HCT116 (cell line): ENCODE results near the gene SMOC1. TPM values are rescaled to one million over a fixed set of nuclear protein-coding genes. Genes with fewer than 3 reads are reported as not detected.

Source experiments
- ATAC-seq: fragments of 200-7000 bp; cut with Tn5 transposase; 2 replicates; pipeline ENCODE4 v1.9.1; 2020; ENCODE audit warnings: mild to moderate bottlenecking, moderate library complexity
- BruUV-seq: library from RNA; stranded (reverse); fragments of 400-500 nt; replicated peaks from 2 replicates; lab custom pipeline; 2021; lab: Mats Ljungman, UMichigan
- CTCF ChIA-PET: fragments of 300-600 bp; sonication (Branson Sonifier 250); formaldehyde crosslinking; loops from one replicate; lab custom pipeline; 2021; ENCODE audit warnings: antibody characterized with exemption; lab: Charles Lee
- POLR2A ChIA-PET: fragments of 300-600, 350-600 bp; sonication (Branson Sonifier 250); formaldehyde crosslinking; loops from one replicate; lab custom pipeline; 2021; ENCODE audit warnings: antibody characterized with exemption; lab: Charles Lee
- RAD21 ChIA-PET, 2 experiments: fragments of 300-600 bp; sonication (Branson Sonifier 250); formaldehyde crosslinking; loops; one replicate each; lab custom pipeline; 2023; ENCODE audit warnings: low total read pairs in 2 of 2; ENCODE audit not compliant: uncharacterized antibody in 2 of 2, unreplicated experiment in 2 of 2, low non-redundant PET in 1 of 2; lab: Charles Lee
- DNase-seq: peaks from one replicate; pipeline ENCODE4 v3.0.0-alpha.2; 2010; ENCODE audit warnings: low read depth, low spot score
- H2AFZ ChIP-seq: fragments of 200-600 bp; shearing (Covaris generic), sonication (generic); 2 replicates; pipeline ENCODE4 v1.6.1; 2017; ENCODE audit warnings: low read depth, mixed run types, mixed read lengths, antibody characterized with exemption, low read length; ENCODE audit not compliant: poor library complexity, severe bottlenecking
- H3K27ac ChIP-seq: 2 replicates; pipeline ENCODE4 v1.5.1; 2012; ENCODE audit warnings: low read depth, low read length
- H3K27me3 ChIP-seq: fragments of 200-600 bp; sonication (generic); 2 replicates; pipeline ENCODE4 v1.6.1; 2016; ENCODE audit warnings: mixed run types, low read length, mixed read lengths; ENCODE audit not compliant: insufficient read depth
- H3K36me3 ChIP-seq, 2 experiments: fragments of 200-500 bp in 1 of 2; fragments of 200-600 bp in 1 of 2; sonication (Bioruptor generic) in 1 of 2; sonication (generic) in 1 of 2; 2 replicates each; pipeline versions ENCODE4 v1.5.1 to v1.6.1; 2014 to 2016; ENCODE audit warnings: low read length in 2 of 2, inconsistent platforms in 1 of 2, mixed read lengths in 1 of 2, mixed run types in 1 of 2; ENCODE audit not compliant: insufficient read depth in 2 of 2, control insufficient read depth in 1 of 2
- H3K4me1 ChIP-seq, 2 experiments: fragments of 200-600 bp in 1 of 2; sonication (generic) in 1 of 2; 2 replicates each; pipeline versions ENCODE4 v1.5.1 to v1.6.1; 2012 to 2017; ENCODE audit warnings: low read length in 2 of 2, inconsistent platforms in 1 of 2, mild to moderate bottlenecking in 1 of 2, mixed read lengths in 1 of 2, mixed run types in 1 of 2, moderate library complexity in 1 of 2; ENCODE audit not compliant: insufficient read depth in 2 of 2, control insufficient read depth in 1 of 2
- H3K4me2 ChIP-seq: fragments of 200-600 bp; sonication (generic); 2 replicates; pipeline ENCODE4 v1.6.1; 2017; ENCODE audit warnings: mixed run types, low read length, mixed read lengths
- H3K4me3 ChIP-seq, 2 experiments: fragments of 200-600 bp in 1 of 2; sonication (generic) in 1 of 2; replicated peaks in 1 of 2; 2 replicates each; pipeline ENCODE4 v1.5.1; 2011 to 2016; ENCODE audit warnings: low read length in 2 of 2, control low read depth in 1 of 2, low read depth in 1 of 2, mild to moderate bottlenecking in 1 of 2, mixed read lengths in 1 of 2, mixed run types in 1 of 2
- H3K79me2 ChIP-seq: fragments of 200-600 bp; sonication (generic); 2 replicates; pipeline ENCODE4 v1.6.1; 2017; ENCODE audit warnings: mild to moderate bottlenecking, mixed run types, low read length, moderate library complexity, mixed read lengths; ENCODE audit not compliant: insufficient read depth
- H3K9ac ChIP-seq: fragments of 200-600 bp; sonication (generic); 2 replicates; pipeline ENCODE4 v1.6.1; 2016; ENCODE audit warnings: low read length, mixed read lengths
- H3K9me2 ChIP-seq: fragments of 200-600 bp; sonication (generic), shearing (Covaris generic); 2 replicates; pipeline ENCODE4 v1.6.1; 2017; ENCODE audit warnings: mixed run types, mild to moderate bottlenecking, moderate library complexity; ENCODE audit not compliant: insufficient read depth
- H3K9me3 ChIP-seq, 2 experiments: fragments of 200-500 bp in 1 of 2; fragments of 200-600 bp in 1 of 2; sonication (Bioruptor generic) in 1 of 2; sonication (generic) in 1 of 2; 2 replicates each; pipeline ENCODE4 v1.6.1; 2014 to 2017; ENCODE audit warnings: low read length in 2 of 2, mixed read lengths in 2 of 2, inconsistent platforms in 1 of 2, low read depth in 1 of 2, mild to moderate bottlenecking in 1 of 2, mixed run types in 1 of 2, moderate library complexity in 1 of 2; ENCODE audit not compliant: control insufficient read depth in 1 of 2, insufficient read depth in 1 of 2
- H4K20me1 ChIP-seq: fragments of 200-600 bp; sonication (generic), shearing (Covaris generic); 2 replicates; pipeline ENCODE4 v1.6.1; 2017; ENCODE audit warnings: mixed run types, mild to moderate bottlenecking, moderate library complexity; ENCODE audit not compliant: insufficient read depth
- CBX3 ChIP-seq: IDR thresholded peaks from 2 replicates; pipeline ENCODE4 v1.6.1; 2012; ENCODE audit warnings: low read depth
- EZH2phosphoT487 ChIP-seq: fragments of 200-600 bp; IDR thresholded peaks from 2 replicates; pipeline ENCODE4 v1.6.1; 2018; ENCODE audit warnings: antibody characterized with exemption, borderline replicate concordance
- FOSL1 ChIP-seq: IDR thresholded peaks from 2 replicates; pipeline ENCODE4 v1.6.1; 2012; ENCODE audit warnings: low read depth
- POLR2A ChIP-seq: IDR thresholded peaks from 2 replicates; pipeline ENCODE4 v1.7.0; 2011; ENCODE audit warnings: borderline replicate concordance; ENCODE audit not compliant: insufficient read depth, insufficient read length; ENCODE audit errors: extremely low read depth
- REST ChIP-seq: IDR thresholded peaks from 2 replicates; pipeline ENCODE4 v1.6.1; 2012; ENCODE audit warnings: low read depth
- ZFX ChIP-seq: fragments of 450-650 bp; IDR thresholded peaks from 2 replicates; pipeline ENCODE4 v1.6.1; 2017
- intact Hi-C: fragments of 100-400 bp; cut with micrococcal nuclease; formaldehyde crosslinking; loops from 2 replicates; pipeline ENCODE4 v1.10.0; 2022
- total RNA-seq: library from RNA; stranded (reverse); gene quantifications from one replicate; pipeline ENCODE4 v1.2.1, GENCODE V29; 2021; ENCODE audit not compliant: unreplicated experiment
- TF ChIP-seq, protein P1 (sequence below), 3 experiments: fragments of 200-600 bp in 1 of 3; sonication (generic) in 1 of 3; IDR thresholded peaks in 2 of 3; conservative IDR thresholded peaks in 1 of 3; 2 replicates each; pipeline ENCODE4 v1.5.1; 2012 to 2017; ENCODE audit warnings: low read depth in 2 of 3, low read length in 2 of 3, antibody characterized with exemption in 1 of 3, borderline replicate concordance in 1 of 3, control low read depth in 1 of 3, mild to moderate bottlenecking in 1 of 3, mixed read lengths in 1 of 3, mixed run types in 1 of 3, moderate library complexity in 1 of 3; ENCODE audit not compliant: insufficient read depth in 1 of 3

SMOC1 gene
- total RNA-seq, 1 experiment from 2014 or later, result not detected

GRCh38 chr14:70048313-70048654 is 169.1 kb downstream of the SMOC1 start:
- BruUV-seq, result no TSS peak
- no peak for TF ChIP-seq POLR2A
- TF ChIP-seq, protein P1, sequence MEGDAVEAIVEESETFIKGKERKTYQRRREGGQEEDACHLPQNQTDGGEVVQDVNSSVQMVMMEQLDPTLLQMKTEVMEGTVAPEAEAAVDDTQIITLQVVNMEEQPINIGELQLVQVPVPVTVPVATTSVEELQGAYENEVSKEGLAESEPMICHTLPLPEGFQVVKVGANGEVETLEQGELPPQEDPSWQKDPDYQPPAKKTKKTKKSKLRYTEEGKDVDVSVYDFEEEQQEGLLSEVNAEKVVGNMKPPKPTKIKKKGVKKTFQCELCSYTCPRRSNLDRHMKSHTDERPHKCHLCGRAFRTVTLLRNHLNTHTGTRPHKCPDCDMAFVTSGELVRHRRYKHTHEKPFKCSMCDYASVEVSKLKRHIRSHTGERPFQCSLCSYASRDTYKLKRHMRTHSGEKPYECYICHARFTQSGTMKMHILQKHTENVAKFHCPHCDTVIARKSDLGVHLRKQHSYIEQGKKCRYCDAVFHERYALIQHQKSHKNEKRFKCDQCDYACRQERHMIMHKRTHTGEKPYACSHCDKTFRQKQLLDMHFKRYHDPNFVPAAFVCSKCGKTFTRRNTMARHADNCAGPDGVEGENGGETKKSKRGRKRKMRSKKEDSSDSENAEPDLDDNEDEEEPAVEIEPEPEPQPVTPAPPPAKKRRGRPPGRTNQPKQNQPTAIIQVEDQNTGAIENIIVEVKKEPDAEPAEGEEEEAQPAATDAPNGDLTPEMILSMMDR (IDR thresholded peaks at IDR 0.05 in 2 of 3, conservative IDR thresholded peaks at IDR 0.05 in 1 of 3; ENCODE audit: borderline replicate concordance in 1 of 3, insufficient read depth in 1 of 3, low read depth in 2 of 3, low read length in 2 of 3), result no peak
- TF ChIP-seq FOSL1, result no peak
- no peak for TF ChIP-seq CBX3
- TF ChIP-seq ZFX, result no peak
- no peak for TF ChIP-seq EZH2phosphoT487
- no peak for TF ChIP-seq REST
- Histone ChIP-seq H3K27ac (no peak overlapping the region), H3K36me3 (no peaks in the 10 kb centered on the region), H3K79me2 (no peaks in the 10 kb centered on the region), H3K9ac (no peak overlapping the region), H2AFZ (no peak overlapping the region), H3K9me2 (no peaks in the 10 kb centered on the region), H4K20me1 (no peaks in the 10 kb centered on the region), H3K4me3 (no peak overlapping the region), H3K9me3 (no peaks in the 10 kb centered on the region), H3K27me3 (peaks cover 4% of the 10 kb centered on the region; the same call in 1 of the 2 replicates), H3K4me1 (peaks cover 0 to 7% of the 10 kb centered on the region in 2 experiments; a peak in 1 of 4 replicates), H3K4me2 (no peak overlapping the region)
- ChIA-PET RAD21 (no interaction called here), POLR2A (no interaction called here), CTCF (interaction anchor here (5.0 kb wide), 1 partner anchor 25 kb away, joined by 35 read pairs; no protein-coding TSS in a partner anchor)
- ATAC-seq (no peak), DNase-seq (no peak)
- intact Hi-C loops, result no loop called here
